ENCODE measurements around the gene AKAP12. TPM values are rescaled to one million over a fixed set of nuclear protein-coding genes. Genes with fewer than 3 reads are reported as not detected.

AKAP12 gene
- total RNA-seq (ENCODE audit: low replicate concordance), result 60.8 and 81.3 TPM in 2 replicates

GRCh38 chr6:151239603-151240035, at the start of gene AKAP12:
TSS of gene AKAP12 (plus strand) at chr6:151239967. CDS start at chr6:151240563, 596 bp downstream.
- no peaks in the 10 kb centered on the region for H3K9me3 Mint-ChIP-seq
- H3K79me2 ChIP-seq (ENCODE audit: low read depth), result peaks cover 35% of the 10 kb centered on the region
- peaks cover 33% of the 10 kb centered on the region for H3F3A ChIP-seq (ENCODE audit: low read depth)
- peak within 1 kb of the TSS; percentile 33 for H3K9ac ChIP-seq
- H2AFZ ChIP-seq (replicated peaks), result peak within 1 kb of the TSS; percentile 90
- H3K4me2 ChIP-seq, result peak within 1 kb of the TSS; percentile 99
- H3K27ac Mint-ChIP-seq, result peak within 1 kb of the TSS; percentile 90
- TF ChIP-seq EZH2phosphoT487 (IDR thresholded peaks at IDR 0.05) (no peak), EZH2 (IDR thresholded peaks at IDR 0.05) (peak; percentile 34)
- peaks cover 3% of the 10 kb centered on the region for H3K36me3 Mint-ChIP-seq
- peaks cover 32% of the 10 kb centered on the region for H3K4me1 Mint-ChIP-seq
- H3K36me3 ChIP-seq, result no peaks in the 10 kb centered on the region
- peak within 1 kb of the TSS; percentile 83 for H3K27ac ChIP-seq
- peak within 1 kb of the TSS; percentile 97 for H3K4me3 Mint-ChIP-seq
- DNase-seq (ENCODE audit: low spot score), result peak; percentile 67
- H3K27me3 ChIP-seq, result peaks cover 20% of the 10 kb centered on the region
- H3K27me3 Mint-ChIP-seq (ENCODE audit: insufficient read depth, low read depth), result peaks cover 6% of the 10 kb centered on the region
- H3K4me1 ChIP-seq, result peaks cover 25% of the 10 kb centered on the region
- H3K4me3 ChIP-seq, result peak within 1 kb of the TSS; percentile 96
- no peaks in the 10 kb centered on the region for H3K9me3 ChIP-seq (ENCODE audit: low read depth)
- peaks cover 21% of the 10 kb centered on the region for H4K20me1 ChIP-seq (ENCODE audit: low read depth)

DNA sequence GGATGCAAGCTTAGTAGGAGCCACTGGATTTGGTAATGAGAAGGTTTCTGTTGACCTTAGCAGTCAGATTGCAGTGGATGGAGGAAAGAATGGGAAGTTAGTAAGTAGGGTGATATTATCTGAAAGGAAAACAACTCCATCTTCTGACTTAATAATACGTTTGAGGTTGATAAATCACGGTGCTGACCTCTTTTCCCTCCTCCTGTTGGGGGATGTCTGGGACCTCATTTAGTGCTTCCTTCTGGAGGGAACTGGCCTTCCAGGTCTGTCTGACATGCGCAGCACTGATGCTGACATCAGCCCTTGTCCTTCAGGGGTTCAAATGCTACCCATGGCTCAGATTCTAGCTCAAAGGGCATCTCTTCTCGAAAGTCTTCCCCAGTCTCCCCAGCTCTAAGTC, 48.2 kb upstream of the AKAP12 start:
- no peak overlapping the region for H3K4me3 ChIP-seq
- H3K4me2 ChIP-seq, result no peak overlapping the region
- Mint-ChIP-seq H3K9me3 (peaks cover 2% of the 10 kb centered on the region), H3K36me3 (no peaks in the 10 kb centered on the region), H3K27me3 (ENCODE audit: insufficient read depth, low read depth) (peaks cover 6% of the 10 kb centered on the region), H3K27ac (no peak overlapping the region), H3K4me1 (peaks cover 7% of the 10 kb centered on the region), H3K4me3 (no peak overlapping the region)
- no peaks in the 10 kb centered on the region for H3K36me3 ChIP-seq
- H4K20me1 ChIP-seq (ENCODE audit: low read depth), result no peaks in the 10 kb centered on the region
- no peak overlapping the region for H2AFZ ChIP-seq (replicated peaks)
- H3K79me2 ChIP-seq (ENCODE audit: low read depth), result no peaks in the 10 kb centered on the region
- H3K9me3 ChIP-seq (ENCODE audit: low read depth), result no peaks in the 10 kb centered on the region
- no peaks in the 10 kb centered on the region for H3F3A ChIP-seq (ENCODE audit: low read depth)
- TF ChIP-seq, protein P1, sequence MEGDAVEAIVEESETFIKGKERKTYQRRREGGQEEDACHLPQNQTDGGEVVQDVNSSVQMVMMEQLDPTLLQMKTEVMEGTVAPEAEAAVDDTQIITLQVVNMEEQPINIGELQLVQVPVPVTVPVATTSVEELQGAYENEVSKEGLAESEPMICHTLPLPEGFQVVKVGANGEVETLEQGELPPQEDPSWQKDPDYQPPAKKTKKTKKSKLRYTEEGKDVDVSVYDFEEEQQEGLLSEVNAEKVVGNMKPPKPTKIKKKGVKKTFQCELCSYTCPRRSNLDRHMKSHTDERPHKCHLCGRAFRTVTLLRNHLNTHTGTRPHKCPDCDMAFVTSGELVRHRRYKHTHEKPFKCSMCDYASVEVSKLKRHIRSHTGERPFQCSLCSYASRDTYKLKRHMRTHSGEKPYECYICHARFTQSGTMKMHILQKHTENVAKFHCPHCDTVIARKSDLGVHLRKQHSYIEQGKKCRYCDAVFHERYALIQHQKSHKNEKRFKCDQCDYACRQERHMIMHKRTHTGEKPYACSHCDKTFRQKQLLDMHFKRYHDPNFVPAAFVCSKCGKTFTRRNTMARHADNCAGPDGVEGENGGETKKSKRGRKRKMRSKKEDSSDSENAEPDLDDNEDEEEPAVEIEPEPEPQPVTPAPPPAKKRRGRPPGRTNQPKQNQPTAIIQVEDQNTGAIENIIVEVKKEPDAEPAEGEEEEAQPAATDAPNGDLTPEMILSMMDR (IDR thresholded peaks at IDR 0.05), result no peak
- TF ChIP-seq EZH2 (IDR thresholded peaks at IDR 0.05), result no peak
- no peak for TF ChIP-seq EZH2phosphoT487 (IDR thresholded peaks at IDR 0.05)
- no peak overlapping the region for H3K9ac ChIP-seq
- no peaks in the 10 kb centered on the region for H3K27me3 ChIP-seq
- H3K4me1 ChIP-seq, result peaks cover 6% of the 10 kb centered on the region
- no peak for DNase-seq (ENCODE audit: low spot score)
- no peak overlapping the region for H3K27ac ChIP-seq

DNA sequence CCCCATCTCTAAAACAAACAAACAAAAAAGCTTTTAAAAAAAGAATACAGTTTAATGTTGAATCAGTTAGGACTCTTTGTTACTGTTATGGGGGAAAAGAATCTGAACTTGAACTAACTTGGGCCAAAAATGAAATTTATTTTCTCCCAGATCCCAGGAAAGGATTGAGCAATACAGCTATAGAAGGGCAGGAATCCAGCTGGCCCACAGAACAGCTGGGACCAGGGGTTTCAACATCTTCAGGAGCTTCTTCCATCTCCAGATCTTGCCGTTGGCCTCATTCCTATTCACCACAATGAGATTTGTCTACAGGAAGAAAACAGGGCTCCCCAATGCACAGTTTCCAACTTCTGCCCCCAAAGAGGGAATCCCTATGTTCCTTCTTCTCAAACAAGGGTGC, 43.2 kb upstream of the AKAP12 start:
- Mint-ChIP-seq H3K9me3 (no peaks in the 10 kb centered on the region), H3K36me3 (no peaks in the 10 kb centered on the region)
- DNase-seq (ENCODE audit: low spot score), result no peak

GRCh38 chr6:151197556-151197955, 42.2 kb upstream of the AKAP12 start:
- H3K4me1 ChIP-seq, result no peaks in the 10 kb centered on the region
- no peaks in the 10 kb centered on the region for H3K9me3 ChIP-seq (ENCODE audit: low read depth)
- H3K4me3 Mint-ChIP-seq, result no peak overlapping the region
- H3K27ac Mint-ChIP-seq, result no peak overlapping the region
- no peaks in the 10 kb centered on the region for H3K36me3 Mint-ChIP-seq
- no peak overlapping the region for H3K9ac ChIP-seq
- no peaks in the 10 kb centered on the region for H4K20me1 ChIP-seq (ENCODE audit: low read depth)
- H3K4me3 ChIP-seq, result no peak overlapping the region
- no peaks in the 10 kb centered on the region for H3K27me3 Mint-ChIP-seq (ENCODE audit: insufficient read depth, low read depth)
- H3K4me1 Mint-ChIP-seq, result peaks cover 11% of the 10 kb centered on the region
- H3F3A ChIP-seq (ENCODE audit: low read depth), result no peaks in the 10 kb centered on the region
- H3K27me3 ChIP-seq, result no peaks in the 10 kb centered on the region
- H3K27ac ChIP-seq, result no peak overlapping the region
- TF ChIP-seq, protein P1 (IDR thresholded peaks at IDR 0.05), result no peak
- TF ChIP-seq EZH2 (IDR thresholded peaks at IDR 0.05) (no peak), EZH2phosphoT487 (IDR thresholded peaks at IDR 0.05) (no peak)
- H3K4me2 ChIP-seq, result no peak overlapping the region
- no peaks in the 10 kb centered on the region for H3K9me3 Mint-ChIP-seq
- no peaks in the 10 kb centered on the region for H3K79me2 ChIP-seq (ENCODE audit: low read depth)
- H3K36me3 ChIP-seq, result no peaks in the 10 kb centered on the region
- no peak overlapping the region for H2AFZ ChIP-seq (replicated peaks)
- no peak for DNase-seq (ENCODE audit: low spot score)

More for the DNA sequence above, 43.2 kb upstream of the AKAP12 start:
- H3K4me3 Mint-ChIP-seq, result no peak overlapping the region
- Histone ChIP-seq H3K27me3 (no peaks in the 10 kb centered on the region), H3F3A (ENCODE audit: low read depth) (no peaks in the 10 kb centered on the region), H3K9me3 (ENCODE audit: low read depth) (no peaks in the 10 kb centered on the region), H3K4me2 (no peak overlapping the region), H3K4me1 (no peaks in the 10 kb centered on the region), H4K20me1 (ENCODE audit: low read depth) (no peaks in the 10 kb centered on the region), H3K27ac (no peak overlapping the region), H3K36me3 (no peaks in the 10 kb centered on the region), H2AFZ (replicated peaks) (no peak overlapping the region), H3K79me2 (ENCODE audit: low read depth) (no peaks in the 10 kb centered on the region), H3K4me3 (no peak overlapping the region), H3K9ac (no peak overlapping the region)
- no peak overlapping the region for H3K27ac Mint-ChIP-seq
- TF ChIP-seq EZH2phosphoT487 (IDR thresholded peaks at IDR 0.05), result no peak
- no peak for TF ChIP-seq EZH2 (IDR thresholded peaks at IDR 0.05)
- TF ChIP-seq, protein P1 (IDR thresholded peaks at IDR 0.05), result no peak
- no peaks in the 10 kb centered on the region for H3K27me3 Mint-ChIP-seq (ENCODE audit: insufficient read depth, low read depth)
- H3K4me1 Mint-ChIP-seq, result peaks cover 11% of the 10 kb centered on the region
